Naive B cell (primary cell): ENCODE measurements around the gene FBXL22. TPM values are rescaled to one million over a fixed set of nuclear protein-coding genes. Genes with fewer than 3 reads are reported as not detected.
A peak's percentile ranks its signal among the peaks of the same experiment; 100 is the strongest.

Source experiments
- ATAC-seq, 2 donors: fragments of 150-1000 bp; cut with Tn5 transposase; 2 replicates each; pipeline ENCODE4 v1.10.0; 2021; ENCODE audit warnings: low read depth in 2 of 2, mild to moderate bottlenecking in 2 of 2, moderate library complexity in 2 of 2
- DNase-seq: peaks from one replicate; pipeline ENCODE4 v3.0.0; 2022
- H3K27ac Mint-ChIP-seq, 6 donors: one replicate each; pipeline ENCODE4 v1.8.0; 2020 to 2022; ENCODE audit warnings: mild to moderate bottlenecking in 6 of 6, mixed read lengths in 6 of 6, moderate library complexity in 5 of 6, inconsistent platforms in 2 of 6
- H3K27me3 Mint-ChIP-seq, 3 donors: one replicate each; pipeline ENCODE4 v1.8.0; 2021 to 2022; ENCODE audit warnings: mixed read lengths in 3 of 3, mild to moderate bottlenecking in 1 of 3
- H3K36me3 Mint-ChIP-seq, 2 donors: one replicate each; pipeline ENCODE4 v1.8.0; 2020 to 2022; ENCODE audit warnings: mixed read lengths in 2 of 2, inconsistent platforms in 1 of 2, mild to moderate bottlenecking in 1 of 2
- H3K4me1 Mint-ChIP-seq, 3 donors: one replicate each; pipeline ENCODE4 v1.8.0; 2020 to 2022; ENCODE audit warnings: mixed read lengths in 3 of 3, inconsistent platforms in 1 of 3, mild to moderate bottlenecking in 1 of 3, moderate library complexity in 1 of 3
- H3K4me3 Mint-ChIP-seq, 8 donors: one replicate each; pipeline ENCODE4 v1.8.0; 2020 to 2022; ENCODE audit warnings: mild to moderate bottlenecking in 8 of 8, mixed read lengths in 8 of 8, moderate library complexity in 8 of 8, inconsistent platforms in 2 of 8
- H3K9me3 Mint-ChIP-seq, 7 donors: one replicate each; pipeline ENCODE4 v1.8.0; 2020 to 2022; ENCODE audit warnings: mixed read lengths in 7 of 7, mild to moderate bottlenecking in 5 of 7, inconsistent platforms in 2 of 7, moderate library complexity in 1 of 7
- polyA plus RNA-seq, 6 donors: library from polyadenylated mRNA; unstranded; fragments of 300-500 nt; fragmentation: Illumina TruSeq; gene quantifications; one replicate each; pipeline ENCODE4 v1.2.3, GENCODE V29; 2021; ENCODE audit warnings: low read depth in 6 of 6

The FBXL22 gene, protein sequence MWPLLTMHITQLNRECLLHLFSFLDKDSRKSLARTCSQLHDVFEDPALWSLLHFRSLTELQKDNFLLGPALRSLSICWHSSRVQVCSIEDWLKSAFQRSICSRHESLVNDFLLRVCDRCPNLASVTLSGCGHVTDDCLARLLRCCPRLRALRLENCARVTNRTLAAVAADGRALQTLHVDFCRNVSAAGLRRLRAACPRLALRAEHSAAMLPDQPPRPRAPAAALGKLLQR
- under 1 TPM in 5 of 6 donors, not detected in 1; 0.37 to 0.91 (median 0.48) TPM for polyA plus RNA-seq

DNA sequence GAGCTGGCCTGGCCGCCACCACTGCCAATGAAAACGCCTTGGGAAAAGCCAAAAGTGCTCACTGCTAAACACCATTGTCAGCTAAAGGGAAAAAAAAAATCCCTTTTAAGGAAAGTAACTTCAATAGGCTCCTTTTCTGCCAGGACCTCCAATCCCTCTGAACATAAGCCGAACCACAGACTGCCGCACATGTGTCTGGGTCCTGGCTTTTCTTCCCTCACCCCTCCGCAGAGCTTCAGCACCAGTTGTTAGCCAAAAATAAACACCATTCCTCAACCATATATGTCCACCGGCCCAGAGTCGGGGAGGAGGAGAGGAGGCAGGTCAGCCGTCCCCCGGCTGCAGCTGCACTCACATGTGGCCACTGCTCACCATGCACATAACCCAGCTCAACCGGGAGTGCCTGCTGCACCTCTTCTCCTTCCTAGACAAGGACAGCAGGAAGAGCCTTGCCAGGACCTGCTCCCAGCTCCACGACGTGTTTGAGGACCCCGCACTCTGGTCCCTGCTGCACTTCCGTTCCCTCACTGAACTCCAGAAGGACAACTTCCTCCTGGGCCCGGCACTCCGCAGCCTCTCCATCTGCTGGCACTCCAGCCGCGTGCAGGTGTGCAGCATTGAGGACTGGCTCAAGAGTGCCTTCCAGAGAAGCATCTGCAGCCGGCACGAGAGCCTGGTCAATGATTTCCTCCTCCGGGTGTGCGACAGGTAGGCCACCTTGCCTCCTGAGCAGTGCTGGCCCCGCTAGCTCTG is at the start of gene FBXL22:
Gene FBXL22, plus strand, starts transcription at position 350 of the 753 bp plus-strand sequence. Its CDS starts 6 bp downstream, at position 356.
- peak within 1 kb of the TSS; percentile 88 to 98 (median 96) for H3K27ac Mint-ChIP-seq
- no peaks in the 10 kb centered on the region for H3K9me3 Mint-ChIP-seq
- H3K4me1 Mint-ChIP-seq: peaks cover 56 to 83% (median 67%) of the 10 kb centered on the region in 3 donors
- H3K4me3 Mint-ChIP-seq: peak within 1 kb of the TSS in 6 of 8 donors; percentile 30 to 97 (median 62)
- H3K27me3 Mint-ChIP-seq: no peaks in the 10 kb centered on the region
- no peak for DNase-seq
- peaks cover 0 to 7% of the 10 kb centered on the region in 2 donors for H3K36me3 Mint-ChIP-seq
- ATAC-seq: no peak

DNA sequence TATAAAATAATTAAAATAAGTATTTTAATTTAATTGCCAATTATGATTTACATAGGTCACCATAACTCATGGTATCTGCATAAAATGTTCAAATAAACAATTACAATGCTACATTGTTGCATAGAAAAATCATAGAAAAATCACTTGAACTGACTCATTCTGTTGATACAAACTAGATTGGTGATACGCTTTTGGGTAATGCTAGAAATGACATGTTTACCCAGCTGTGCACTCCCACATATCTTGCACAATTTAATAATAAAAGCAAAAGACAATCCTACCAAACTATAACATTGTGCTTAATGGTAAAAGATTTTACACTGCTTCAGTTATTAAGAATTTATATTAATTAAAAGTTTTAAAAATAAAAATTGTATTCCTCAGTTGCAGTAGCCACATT is 45.8 kb upstream of the FBXL22 start:
- no peaks in the 10 kb centered on the region for H3K36me3 Mint-ChIP-seq
- no peak for DNase-seq
- H3K27me3 Mint-ChIP-seq: no peaks in the 10 kb centered on the region
- no peaks in the 10 kb centered on the region for H3K9me3 Mint-ChIP-seq
- H3K4me3 Mint-ChIP-seq: no peak overlapping the region
- H3K27ac Mint-ChIP-seq: no peak overlapping the region
- ATAC-seq: no peak
- peaks cover 18 to 42% (median 18%) of the 10 kb centered on the region in 3 donors for H3K4me1 Mint-ChIP-seq

DNA sequence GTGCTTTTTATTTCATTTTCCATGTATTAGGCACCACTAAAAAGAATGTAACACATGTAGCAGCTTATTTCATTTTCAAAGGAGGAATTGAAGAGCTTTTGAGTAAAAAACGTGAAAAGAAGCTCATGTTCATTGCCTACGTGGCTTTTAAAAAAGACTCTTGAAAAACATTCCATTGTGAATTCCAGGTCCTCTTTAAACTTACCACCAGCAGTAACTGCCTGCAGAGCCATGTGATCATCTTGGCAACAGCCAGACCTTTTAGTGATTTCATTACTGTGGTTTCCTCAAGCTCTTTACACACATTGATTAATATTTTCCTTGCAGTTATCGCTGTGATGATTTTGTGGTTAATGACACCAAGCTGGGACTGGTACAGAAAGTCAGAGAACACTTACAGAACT is 43.8 kb upstream of the FBXL22 start:
- Mint-ChIP-seq H3K36me3 (peaks cover 0 to 11% of the 10 kb centered on the region in 2 donors), H3K9me3 (no peaks in the 10 kb centered on the region), H3K27me3 (no peaks in the 10 kb centered on the region), H3K27ac (peak overlapping the region in 2 of 6 donors; percentile 13 to 47), H3K4me3 (no peak overlapping the region), H3K4me1 (peaks cover 12 to 28% (median 12%) of the 10 kb centered on the region in 3 donors)
- DNase-seq (no peak), ATAC-seq (no peak)

DNA sequence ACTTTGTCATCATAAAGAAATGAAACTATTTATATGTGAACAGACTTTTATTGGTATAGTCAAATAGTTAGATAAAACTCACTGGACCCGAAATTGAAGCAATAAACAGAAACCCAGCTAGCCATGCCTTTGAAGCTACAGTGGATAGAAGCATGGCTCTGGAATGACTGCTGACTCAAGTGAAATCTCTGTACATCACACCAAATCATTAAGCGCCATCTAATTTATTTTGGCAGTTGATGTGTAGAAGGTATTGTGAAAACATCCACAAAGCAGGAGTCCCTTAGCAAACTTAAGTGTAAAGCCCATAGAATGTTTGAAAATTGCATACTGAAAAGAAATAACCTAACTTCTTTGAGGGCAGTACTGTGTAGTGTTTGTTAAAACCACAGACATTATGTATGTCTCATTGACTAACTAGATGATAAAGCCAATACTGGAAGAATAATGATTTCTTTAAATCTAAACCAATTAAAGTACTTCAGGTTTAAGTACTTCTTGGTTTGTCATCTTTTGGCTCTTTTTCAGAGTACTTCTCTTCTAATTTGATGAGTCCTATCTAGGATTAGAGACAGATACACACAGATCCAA is 42.8 kb upstream of the FBXL22 start:
- Mint-ChIP-seq H3K27me3 (no peaks in the 10 kb centered on the region), H3K27ac (peak overlapping the region in 2 of 6 donors; percentile 11 to 13), H3K4me1 (peaks cover 12 to 24% (median 16%) of the 10 kb centered on the region in 3 donors), H3K4me3 (no peak overlapping the region), H3K36me3 (peaks cover 6 to 14% of the 10 kb centered on the region in 2 donors), H3K9me3 (no peaks in the 10 kb centered on the region)
- ATAC-seq: no peak
- no peak for DNase-seq

DNA sequence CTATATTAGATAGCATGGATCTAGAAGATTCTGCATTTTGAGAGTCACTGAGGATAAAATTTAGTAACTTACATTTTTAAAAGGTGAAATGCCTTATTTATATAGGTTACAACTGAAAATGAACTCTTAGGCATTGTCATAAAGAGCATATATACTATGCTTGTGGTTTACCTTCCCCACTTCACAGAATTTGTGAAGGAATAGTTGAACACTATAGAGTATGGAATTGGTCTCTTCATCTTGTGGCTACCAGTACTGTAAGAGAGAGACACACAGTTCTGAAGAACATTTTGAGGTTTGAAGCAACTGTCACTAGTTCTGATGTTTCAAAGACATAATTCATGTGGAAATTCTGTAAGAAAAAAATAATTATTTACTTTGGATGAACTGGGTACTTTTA is 41.7 kb upstream of the FBXL22 start:
- Mint-ChIP-seq H3K27ac (peak overlapping the region in 3 of 6 donors; percentile 39 to 62 (median 56)), H3K4me1 (peaks cover 3 to 18% (median 14%) of the 10 kb centered on the region in 3 donors), H3K9me3 (no peaks in the 10 kb centered on the region), H3K4me3 (no peak overlapping the region), H3K36me3 (peaks cover 11 to 22% of the 10 kb centered on the region in 2 donors), H3K27me3 (no peaks in the 10 kb centered on the region)
- ATAC-seq (no peak), DNase-seq (no peak)

DNA sequence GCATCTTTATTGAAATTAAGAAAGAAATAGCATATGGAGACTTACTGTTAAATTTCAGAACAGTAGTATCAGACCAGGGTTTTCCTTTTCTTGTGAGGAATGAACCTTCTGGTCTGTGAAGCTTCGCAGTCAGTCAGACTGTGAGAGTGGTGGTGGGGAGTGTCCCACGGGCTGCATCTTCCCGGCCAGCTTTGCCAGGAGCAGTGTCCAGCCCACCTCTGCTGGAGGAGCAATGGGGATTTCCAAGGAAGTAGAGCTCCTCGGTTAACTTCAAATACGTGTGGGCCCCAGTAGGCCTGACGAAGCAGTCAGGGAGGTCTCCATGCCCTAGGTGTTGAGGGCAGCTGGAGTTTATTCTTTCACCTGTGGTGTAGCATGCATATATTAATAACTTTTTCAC is 40.9 kb upstream of the FBXL22 start:
- Mint-ChIP-seq H3K4me3 (no peak overlapping the region), H3K27me3 (no peaks in the 10 kb centered on the region), H3K4me1 (peaks cover 3 to 20% (median 18%) of the 10 kb centered on the region in 3 donors), H3K27ac (peak overlapping the region in 2 of 6 donors; percentile 28 to 62), H3K36me3 (peaks cover 19 to 29% of the 10 kb centered on the region in 2 donors), H3K9me3 (no peaks in the 10 kb centered on the region)
- ATAC-seq: no peak
- no peak for DNase-seq

DNA sequence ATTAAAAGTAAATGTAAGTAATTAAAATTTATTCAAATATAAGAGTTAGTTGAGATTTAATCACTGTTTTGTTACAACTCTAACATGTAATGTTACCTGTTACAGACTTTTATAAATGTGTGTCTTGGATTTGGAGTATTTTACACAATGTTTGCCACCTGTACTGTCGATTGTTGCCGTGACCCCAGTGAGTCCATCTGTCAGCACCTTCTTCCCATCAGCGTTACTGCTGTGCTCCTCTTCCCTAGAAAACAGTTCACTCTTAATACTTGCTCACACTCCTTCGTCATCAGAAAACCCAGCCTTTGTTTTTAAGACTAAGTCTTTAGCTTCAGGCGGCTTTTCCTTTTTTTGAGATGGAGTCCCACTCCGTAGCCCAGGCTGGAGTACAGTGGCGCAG is 40.5 kb upstream of the FBXL22 start:
- H3K4me3 Mint-ChIP-seq: no peak overlapping the region
- peaks cover 3 to 20% (median 18%) of the 10 kb centered on the region in 3 donors for H3K4me1 Mint-ChIP-seq
- no peaks in the 10 kb centered on the region for H3K27me3 Mint-ChIP-seq
- H3K36me3 Mint-ChIP-seq: peaks cover 24 to 34% of the 10 kb centered on the region in 2 donors
- H3K27ac Mint-ChIP-seq: no peak overlapping the region
- ATAC-seq (no peak), DNase-seq (no peak)
- no peaks in the 10 kb centered on the region for H3K9me3 Mint-ChIP-seq

DNA sequence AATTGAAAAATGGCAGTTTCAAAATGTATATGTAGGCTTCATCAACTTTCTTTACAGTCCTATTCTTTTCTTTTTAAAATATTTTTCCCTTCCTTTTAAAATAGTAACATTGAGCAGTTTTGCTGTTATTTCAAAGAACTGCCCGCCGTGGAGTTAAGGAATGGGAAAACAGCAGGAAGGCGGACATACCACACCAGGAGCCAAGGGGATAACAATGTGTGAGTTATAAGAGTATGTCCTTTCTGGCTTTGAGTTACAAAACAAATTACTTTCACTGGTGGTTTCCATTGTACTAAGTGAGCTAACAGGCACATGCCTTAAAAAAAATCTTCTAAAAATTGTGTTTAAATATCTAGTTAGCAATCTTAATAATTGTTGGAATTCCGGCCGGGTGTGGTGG is 37.4 kb upstream of the FBXL22 start:
- peak overlapping the region in 1 of 6 donors; percentile 1 for H3K27ac Mint-ChIP-seq

DNA sequence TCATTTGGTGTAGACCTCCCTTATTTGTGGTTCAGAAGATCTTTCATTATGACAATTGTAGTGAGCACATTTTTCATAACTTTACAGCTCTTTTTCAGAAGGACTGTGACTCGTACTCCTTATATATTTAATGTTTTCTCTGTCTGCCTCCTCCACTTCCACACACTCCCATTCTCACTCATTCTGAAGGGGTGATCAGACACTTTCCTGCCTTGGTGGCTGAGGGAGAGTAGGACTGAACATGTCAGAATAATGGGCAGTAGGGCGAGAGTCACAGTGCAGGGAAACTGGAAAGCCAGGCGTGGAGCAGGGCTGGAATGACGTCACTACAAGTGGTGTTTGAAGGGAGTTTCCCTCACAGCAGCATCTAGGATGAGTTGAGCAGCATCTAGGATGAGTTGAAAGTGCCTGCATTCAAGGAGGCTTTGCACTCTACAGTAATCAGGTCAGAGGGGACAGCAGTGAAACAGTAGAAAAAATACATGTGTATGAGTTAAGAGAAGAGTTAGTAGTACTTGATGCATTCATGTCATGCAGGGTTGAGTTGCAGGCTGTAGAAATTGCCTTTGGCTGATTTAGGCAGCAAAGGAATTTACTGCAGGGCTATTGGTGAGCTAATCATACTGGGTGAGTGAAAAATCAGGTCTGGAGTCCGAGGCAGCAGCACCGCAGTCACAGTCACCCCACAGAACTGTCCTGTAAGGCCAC is 36.3 kb upstream of the FBXL22 start:
- no peaks in the 10 kb centered on the region for H3K9me3 Mint-ChIP-seq
- H3K4me3 Mint-ChIP-seq: no peak overlapping the region
- H3K27ac Mint-ChIP-seq: peak overlapping the region in 4 of 6 donors; percentile 20 to 91 (median 62)
- DNase-seq (no peak), ATAC-seq (no peak)
- peaks cover 31 to 34% of the 10 kb centered on the region in 2 donors for H3K36me3 Mint-ChIP-seq
- no peaks in the 10 kb centered on the region for H3K27me3 Mint-ChIP-seq
- H3K4me1 Mint-ChIP-seq: peaks cover 7 to 14% (median 14%) of the 10 kb centered on the region in 3 donors

More for the DNA sequence above, 37.4 kb upstream of the FBXL22 start:
- Mint-ChIP-seq H3K36me3 (peaks cover 31 to 34% of the 10 kb centered on the region in 2 donors), H3K4me1 (peaks cover 9 to 17% (median 12%) of the 10 kb centered on the region in 3 donors), H3K9me3 (no peaks in the 10 kb centered on the region), H3K4me3 (no peak overlapping the region), H3K27me3 (no peaks in the 10 kb centered on the region)
- DNase-seq (no peak), ATAC-seq (no peak)

DNA sequence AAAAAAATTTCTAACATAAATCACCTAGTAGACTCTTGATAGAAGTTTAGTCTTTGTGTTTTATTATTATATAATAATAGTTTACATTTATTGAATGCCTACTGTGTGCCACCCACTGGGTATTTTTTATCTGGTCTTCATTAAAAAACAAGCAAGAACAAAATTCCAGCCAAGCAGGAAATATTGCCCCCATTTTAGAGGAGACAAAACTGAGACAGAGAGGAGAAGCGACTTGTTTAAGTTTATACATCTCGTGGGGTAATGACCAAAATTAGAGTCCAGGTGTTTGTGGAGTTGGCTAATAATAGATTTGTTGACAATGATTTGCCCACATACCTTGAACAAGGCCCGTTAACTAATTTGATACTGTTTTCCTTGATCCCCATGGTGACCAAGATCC is 33.1 kb upstream of the FBXL22 start:
- H3K9me3 Mint-ChIP-seq: no peaks in the 10 kb centered on the region
- H3K27ac Mint-ChIP-seq: peak overlapping the region in 3 of 6 donors; percentile 68 to 84 (median 78)
- H3K27me3 Mint-ChIP-seq: no peaks in the 10 kb centered on the region
- ATAC-seq (no peak), DNase-seq (no peak)
- H3K36me3 Mint-ChIP-seq: peaks cover 23 to 39% of the 10 kb centered on the region in 2 donors
- H3K4me1 Mint-ChIP-seq: peaks cover 3 to 15% (median 14%) of the 10 kb centered on the region in 3 donors
- H3K4me3 Mint-ChIP-seq: no peak overlapping the region

DNA sequence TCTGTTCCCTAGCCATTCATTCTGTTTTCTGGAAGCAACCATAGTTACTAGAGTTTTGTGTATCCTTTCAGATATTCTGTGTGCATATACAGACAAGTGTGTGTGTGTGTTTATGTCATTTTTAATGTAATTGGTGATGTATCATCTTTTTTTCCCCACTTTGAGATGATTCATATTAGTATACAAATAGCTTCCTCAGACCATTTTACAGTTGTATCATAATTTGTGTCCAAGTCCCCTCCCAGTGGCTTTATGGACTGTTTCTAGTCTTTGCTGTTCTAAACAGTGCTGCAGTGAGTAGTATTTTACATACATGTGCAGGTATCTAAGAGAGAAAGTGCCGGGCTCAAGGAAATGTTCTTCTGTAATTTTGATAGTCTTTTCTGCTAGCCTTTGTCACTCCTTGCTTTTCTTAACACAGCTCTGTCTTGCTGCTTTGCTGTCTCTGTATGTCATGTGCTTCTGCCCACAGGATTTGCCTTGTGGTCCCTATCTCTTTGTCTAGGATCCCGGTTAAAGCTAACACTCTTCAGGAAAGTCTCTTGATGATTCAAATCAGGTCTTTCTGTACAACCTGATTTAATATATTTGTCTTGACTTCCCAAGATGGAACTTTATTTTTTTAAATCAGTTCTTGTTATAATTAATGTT is 31.5 kb upstream of the FBXL22 start:
- DNase-seq (no peak), ATAC-seq (no peak)
- no peaks in the 10 kb centered on the region for H3K9me3 Mint-ChIP-seq
- H3K36me3 Mint-ChIP-seq: peaks cover 10 to 29% of the 10 kb centered on the region in 2 donors
- H3K27me3 Mint-ChIP-seq: no peaks in the 10 kb centered on the region
- H3K4me1 Mint-ChIP-seq: peaks cover 3 to 14% (median 11%) of the 10 kb centered on the region in 3 donors
- H3K4me3 Mint-ChIP-seq: no peak overlapping the region
- peak overlapping the region in 5 of 6 donors; percentile 1 to 91 (median 58) for H3K27ac Mint-ChIP-seq

DNA sequence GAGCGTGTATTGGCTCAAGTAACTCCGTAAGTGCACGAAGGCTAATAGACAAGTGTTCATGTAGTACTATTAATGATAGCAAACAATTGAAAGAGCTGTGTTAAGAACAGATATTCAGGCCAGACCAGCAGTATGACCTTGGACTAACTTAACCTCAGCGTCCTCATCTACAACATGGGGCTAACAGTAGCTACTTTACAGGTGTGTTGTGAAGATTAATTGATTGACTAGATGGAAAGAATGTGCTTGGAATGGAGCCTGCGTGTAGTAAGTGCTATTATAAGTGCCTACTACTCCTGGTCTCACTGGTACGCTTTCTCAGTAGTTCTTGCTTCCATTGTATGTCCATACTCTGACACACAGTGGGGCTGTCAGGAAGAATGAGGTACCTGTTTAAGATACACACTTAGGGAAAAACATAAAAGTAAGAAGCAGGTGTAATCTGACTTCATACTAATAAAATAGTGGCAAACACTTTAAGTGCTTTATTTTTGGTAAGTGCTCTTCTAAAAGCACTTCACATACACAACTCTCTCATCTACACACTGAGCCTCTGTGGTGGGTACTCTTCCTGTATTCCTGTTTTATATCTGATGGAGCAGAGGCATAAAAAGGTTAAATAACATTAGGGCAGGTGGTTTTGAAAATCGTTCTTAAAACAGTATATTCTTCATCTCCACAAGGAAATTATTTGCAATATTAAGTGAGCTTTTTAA is 24.3 kb upstream of the FBXL22 start:
- peaks cover 0 to 2% (median 0%) of the 10 kb centered on the region in 3 donors for H3K4me1 Mint-ChIP-seq
- DNase-seq (no peak), ATAC-seq (no peak)
- H3K27me3 Mint-ChIP-seq: no peaks in the 10 kb centered on the region
- H3K9me3 Mint-ChIP-seq: no peaks in the 10 kb centered on the region
- H3K4me3 Mint-ChIP-seq: no peak overlapping the region
- peaks cover 29% of the 10 kb centered on the region in 2 donors for H3K36me3 Mint-ChIP-seq
- H3K27ac Mint-ChIP-seq: no peak overlapping the region
